Dermis microvascular lymphatic vessel endothelial cell (primary cell): ENCODE measurements around the gene FRK. TPM values are rescaled to one million over a fixed set of nuclear protein-coding genes. Genes with fewer than 3 reads are reported as not detected.
"Not testable (repeated sequence)": the region's sequence is repeated elsewhere in the genome, so short reads cannot be mapped to it uniquely, and the experiment has no call there.

Experiments used
- DNase-seq, 2 donors: peaks; one replicate each; pipeline versions ENCODE4 v3.0.0 to v3.0.0-alpha.2; 2010; ENCODE audit warnings: low read depth in 2 of 2
- total RNA-seq: library from RNA; depleted of rRNA; stranded (reverse); fragments of >200 nt; gene quantifications from 2 replicates; pipeline ENCODE4 v1.2.1, GENCODE V29; 2014

FRK gene
- total RNA-seq, 1 donor from 2014 or later, result under 0.01 TPM

DNA sequence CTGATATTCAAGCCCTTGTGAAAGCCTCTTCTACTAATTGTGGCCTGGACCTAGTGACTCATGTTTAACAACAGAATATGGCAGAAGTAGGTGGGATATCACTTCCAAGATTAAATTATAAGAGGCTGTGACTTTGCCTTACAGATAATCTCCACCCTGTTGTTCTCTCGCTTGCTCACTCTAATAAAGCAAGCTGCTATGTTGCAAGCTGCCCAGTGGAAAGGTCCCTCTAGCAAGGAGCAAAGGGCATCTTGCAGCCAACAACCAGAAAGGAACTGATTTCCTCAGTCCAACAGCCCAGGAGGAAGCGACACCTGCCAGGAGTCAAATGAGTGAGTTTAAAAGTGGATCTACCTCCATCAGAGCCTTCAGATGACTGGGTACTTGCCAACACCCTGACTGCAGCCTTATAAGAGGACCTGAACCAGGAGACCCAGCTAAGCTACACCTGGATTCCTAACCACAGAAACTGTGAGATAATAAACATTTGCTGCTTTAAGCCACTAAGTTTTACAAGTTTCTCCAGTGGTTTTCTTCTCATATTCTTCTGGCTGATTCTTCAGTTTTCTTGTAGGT is 112.6 kb downstream of the FRK start:
- no peak for DNase-seq

DNA sequence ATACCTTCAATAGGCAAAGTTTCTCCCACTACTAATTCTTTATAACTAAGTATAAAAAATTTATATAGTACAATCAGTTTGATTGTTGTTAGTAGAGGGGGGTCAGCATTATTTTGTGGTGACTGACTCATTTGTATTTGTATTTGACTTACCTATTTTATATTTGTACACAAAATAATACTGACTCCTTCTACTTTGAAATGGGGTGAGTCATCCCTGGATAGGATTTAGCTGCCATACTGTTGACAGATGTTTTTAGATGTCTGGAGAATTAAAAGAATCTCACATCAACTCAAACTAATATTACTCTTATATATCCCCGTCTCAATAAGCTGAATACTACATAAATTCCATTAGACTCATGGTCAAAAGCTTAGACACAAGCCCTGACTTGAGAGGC is 114.9 kb downstream of the FRK start:
- no peak for DNase-seq

DNA sequence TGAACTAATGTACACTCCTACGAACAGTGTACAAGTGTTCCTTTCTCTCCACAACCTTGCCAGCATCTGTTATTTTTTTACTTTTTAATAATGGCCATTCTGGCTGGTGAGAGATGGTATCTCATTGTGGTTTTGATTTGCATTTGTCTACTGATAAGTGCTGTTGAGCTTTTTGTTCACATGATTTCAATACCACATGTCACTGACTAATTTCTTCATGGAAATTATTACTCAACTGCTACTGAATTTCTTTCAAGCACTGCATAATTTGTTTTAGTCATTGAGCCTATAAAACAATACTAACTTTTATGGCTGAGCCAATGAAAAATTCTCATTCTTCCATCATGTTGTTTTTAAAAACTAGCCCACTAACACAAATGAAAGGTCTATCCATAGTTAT is 115.4 kb downstream of the FRK start:
- DNase-seq, result no peak

DNA sequence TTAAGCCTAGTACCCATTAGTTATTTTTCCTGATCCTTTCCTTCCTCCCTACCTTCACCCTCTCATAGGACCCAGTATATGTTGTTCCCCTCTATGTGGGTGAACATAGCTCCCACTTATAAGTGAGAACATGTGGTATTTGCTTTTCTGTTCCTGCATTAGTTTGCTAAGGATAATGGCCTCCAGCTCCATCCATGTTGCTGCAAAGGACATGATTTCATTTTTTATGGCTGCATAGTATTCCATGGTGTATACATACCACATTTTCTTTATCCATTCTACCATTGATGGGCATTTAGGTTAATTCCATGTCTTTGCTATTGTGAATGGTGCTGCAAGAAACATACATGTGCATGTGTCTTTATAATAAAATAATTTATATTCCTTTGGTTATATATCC is 115.9 kb downstream of the FRK start:
- DNase-seq, result not testable (repeated sequence)

DNA sequence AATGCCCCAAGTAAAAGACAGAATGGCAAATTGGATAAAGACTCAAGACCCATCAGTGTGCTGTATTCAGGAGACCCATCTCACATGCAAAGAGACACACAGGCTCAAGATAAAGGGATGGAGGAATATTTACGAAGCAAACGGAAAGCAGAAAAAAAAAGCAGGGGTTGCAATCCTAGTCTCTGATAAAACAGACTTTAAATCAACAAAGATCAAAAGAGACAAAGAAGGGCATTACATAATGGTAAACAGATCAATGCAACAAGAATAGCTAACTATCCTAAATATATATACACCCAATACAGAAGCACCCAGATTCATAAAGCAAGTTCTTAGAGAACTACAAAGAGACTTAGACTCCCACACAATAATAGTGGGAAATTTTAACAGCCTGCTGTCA is 123.2 kb downstream of the FRK start:
- not testable (repeated sequence) for DNase-seq

DNA sequence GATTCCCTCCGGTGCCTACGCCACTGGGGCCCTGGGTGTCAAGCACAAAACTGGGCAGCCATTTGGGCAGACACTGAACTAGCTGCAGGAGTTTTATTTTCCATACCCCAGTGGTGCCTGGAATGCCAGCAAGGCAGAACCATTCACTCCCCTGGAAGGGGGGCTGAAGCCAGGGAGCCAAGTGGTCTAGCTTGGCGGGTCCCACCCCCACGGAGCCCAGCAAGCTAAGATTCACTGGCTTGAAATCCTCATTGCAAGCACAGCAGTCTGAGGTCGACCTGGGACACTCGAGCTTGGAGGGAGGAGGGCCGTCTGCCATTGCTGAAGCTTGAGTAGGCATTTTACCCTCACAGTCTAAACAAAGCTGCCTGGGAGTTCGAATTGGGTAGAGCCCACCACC is 125.3 kb downstream of the FRK start:
- no peak for DNase-seq

DNA sequence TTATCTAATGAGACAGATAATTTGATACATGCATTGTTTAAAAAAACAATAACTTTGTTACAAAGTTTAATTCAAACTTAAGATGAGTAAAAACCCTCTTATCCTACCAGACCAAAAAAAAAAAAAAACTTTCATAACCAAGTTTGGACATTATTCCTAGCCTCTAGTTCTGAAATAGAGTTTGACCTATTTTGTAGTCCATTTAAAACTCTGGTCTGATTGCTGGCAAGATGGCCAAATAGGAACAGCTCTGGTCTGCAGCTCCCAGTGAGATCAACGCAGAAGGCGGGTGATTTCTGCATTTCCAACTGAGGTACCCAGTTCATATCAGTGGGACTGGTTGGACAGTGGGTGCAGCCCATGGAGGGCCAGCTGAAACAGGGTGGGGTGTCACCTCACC is 125.9 kb downstream of the FRK start:
- DNase-seq, result no peak

DNA sequence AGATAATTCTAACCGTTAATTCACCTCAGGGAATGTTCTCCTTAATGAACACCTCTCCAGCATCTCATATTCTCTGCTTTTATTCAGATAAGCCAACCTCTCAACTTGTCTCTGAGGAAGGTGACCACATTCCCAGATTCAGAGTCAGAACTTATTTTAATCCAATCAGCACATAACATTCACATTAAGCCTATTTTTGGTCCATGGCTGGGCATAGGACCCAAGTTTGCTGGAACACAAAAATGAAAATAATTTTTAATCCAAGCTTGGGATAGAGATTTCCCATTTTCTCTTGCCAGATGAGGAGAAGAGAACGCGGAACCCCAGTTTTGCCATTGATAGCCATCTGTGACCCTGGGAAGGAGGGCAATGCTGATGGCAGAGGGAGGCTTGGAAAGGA is 126.5 kb downstream of the FRK start:
- DNase-seq, result no peak

DNA sequence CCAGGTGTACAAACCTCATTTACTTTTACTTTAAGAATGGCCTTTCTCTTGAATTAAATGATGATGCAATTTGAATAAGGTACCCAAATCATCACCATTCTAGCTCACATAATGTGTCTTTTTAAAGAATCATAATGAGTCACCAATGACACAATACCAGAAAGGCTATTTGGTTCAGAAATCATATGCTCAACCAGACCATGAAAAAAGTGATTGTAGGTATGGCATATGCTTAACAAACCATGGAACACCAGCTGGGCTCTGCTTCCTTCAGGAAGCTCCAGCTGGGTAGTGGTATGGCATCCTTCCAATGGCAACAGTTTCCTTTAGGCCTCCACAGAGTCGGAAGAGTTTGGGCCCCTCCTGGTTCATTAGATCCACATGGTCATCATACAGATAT is 128.2 kb downstream of the FRK start:
- no peak for DNase-seq

DNA sequence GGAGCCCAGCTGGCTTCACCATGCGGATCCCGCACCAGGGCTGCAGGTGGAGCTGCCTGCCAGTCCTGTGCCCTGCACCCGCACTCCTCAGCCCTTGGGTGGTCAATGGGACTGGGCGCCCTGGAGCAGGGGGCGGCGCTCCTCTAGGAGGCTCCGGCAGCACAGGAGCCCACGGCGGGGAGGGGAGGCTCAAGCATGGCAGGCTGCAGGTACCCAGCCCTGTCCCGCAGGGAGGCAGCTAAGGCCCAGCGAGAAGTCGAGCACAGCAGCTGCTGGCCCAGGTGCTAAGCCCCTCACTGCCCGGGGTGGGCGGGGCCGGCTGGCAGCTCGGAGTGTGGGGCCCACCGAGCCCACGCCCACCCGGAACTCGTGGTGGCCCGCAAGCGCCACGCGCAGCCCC is 132.7 kb downstream of the FRK start:
- DNase-seq, result not testable (repeated sequence)

DNA sequence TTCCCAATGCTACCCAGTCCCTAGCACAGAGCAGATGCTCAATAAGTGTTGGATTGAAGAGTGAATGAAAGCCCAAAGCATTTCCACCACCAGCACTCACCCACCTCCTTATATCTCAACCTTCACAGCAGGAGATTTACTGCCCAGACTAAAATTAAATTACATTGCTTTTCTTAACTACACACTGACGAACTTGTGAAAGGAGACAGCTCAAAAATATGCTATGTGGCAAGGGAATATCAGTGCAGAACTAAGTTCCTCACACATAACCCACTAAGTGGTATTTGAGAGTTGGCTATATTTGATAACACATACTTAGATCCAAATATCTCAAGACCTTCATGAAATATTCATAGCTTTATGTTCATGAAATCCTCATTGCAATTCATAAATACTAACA is 137.7 kb downstream of the FRK start:
- no peak for DNase-seq

DNA sequence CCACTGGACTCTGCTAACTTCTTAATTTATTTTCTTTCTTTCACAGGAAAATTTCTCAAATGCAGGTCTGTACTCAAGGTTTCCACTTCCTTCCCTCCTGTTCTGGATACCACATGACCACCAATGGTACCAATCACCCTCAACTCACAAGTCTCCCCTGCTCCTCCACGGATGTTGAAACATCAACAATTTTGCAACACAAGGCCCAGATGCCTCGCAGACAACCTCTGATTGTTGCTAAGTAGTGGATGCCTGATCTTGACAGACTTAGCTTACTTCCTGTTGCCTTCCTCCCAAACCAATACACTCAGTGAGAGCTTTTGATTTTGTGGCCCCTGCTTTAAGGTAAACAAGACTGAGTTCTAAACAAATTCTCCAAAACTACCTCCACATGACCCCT is 146.6 kb downstream of the FRK start:
- no peak for DNase-seq

DNA sequence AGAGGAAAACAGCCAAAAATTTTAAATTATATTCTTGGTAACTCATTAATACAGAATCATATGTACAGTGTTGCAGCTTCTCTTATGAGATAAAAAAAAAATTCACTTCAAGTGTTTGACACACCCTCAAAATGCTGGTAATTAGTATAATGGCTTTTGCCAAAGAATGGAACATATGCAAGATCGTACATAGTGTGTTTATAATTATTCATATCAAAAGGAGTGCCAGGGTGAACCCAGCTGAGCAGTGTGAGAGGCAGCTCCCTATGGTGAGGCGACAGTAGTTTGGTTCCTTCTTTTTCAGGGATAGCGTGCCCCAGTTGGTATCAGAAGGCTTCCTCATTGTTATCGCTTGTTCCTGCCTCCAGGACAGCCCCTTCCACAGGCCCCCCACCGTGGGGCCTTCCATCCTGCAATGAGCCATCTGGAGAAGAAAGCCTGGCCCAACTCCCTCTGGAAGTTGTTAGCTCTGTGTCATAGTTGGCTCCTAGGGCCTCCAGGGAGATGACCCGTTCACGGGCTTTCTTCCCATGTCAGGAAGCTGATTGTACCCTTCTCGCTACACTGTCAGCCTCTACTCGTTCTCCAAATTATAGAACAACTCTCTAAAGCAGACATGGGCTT is 150.7 kb downstream of the FRK start:
- DNase-seq, result no peak

DNA sequence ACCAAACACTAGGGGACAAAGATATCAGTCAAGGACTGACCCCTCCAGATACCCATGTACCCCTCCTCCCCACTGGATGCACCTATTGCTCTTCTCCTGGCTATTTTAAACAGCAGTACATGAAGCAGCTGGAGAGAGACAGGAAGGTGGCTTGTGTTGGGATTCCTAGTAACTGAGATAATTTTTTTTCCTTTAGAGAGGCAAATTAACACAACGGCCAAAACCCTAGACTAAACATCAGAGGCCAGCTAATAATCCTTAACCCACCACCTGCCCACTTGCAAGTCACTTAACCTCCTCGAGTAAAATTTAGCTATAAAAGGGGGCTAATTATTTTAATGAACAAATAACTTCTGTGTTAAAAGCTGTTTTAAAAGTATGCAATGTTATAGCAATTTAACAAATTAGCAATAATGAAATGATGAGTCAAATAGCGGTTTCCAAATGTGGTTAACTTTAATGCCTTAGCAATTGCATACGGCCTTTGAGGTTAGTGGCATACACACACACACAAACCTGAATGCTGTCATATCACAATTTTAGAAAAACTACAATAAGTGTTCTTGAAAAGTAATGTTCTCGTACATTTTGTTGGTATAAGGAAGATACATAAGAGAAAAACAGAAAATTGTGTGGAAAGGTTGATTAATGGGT is 151.7 kb downstream of the FRK start:
- no peak for DNase-seq

DNA sequence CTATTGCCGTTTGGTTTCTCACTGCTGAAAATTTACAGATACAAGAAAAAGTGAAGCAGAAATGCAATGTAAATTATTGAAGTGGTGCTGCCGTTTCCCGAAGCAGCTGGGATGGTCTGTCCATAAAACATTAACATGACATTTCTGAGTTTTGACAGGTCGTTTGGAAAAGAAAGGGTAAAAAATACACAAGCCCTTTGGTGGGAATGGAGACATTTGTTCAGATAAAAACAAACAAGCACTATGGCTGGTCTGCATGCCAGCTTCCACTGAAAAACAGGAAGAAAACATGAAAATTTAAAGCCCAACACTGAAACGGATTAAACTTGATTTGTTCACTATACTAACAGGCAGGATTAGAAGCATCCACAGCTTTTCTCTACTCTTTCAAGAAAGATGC is 155.2 kb downstream of the FRK start:
- DNase-seq, result no peak

DNA sequence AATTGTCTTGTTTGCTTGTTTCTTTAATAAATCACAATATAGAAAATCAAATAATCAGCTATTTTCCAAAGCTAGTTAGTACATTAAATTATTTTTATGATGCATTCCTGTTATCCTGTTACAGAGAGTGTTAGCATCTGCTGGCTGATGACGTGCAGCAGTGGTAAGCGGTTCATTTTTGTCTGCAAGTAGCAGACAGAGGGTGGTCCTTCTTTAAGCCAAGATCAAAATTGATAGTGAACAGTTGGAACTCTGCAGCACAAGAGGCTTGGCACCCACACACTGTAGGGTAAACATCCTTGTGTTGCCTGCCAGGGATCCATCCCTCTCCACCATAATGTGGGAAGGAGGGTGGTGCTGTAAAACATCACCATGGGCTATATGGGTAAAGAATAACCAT is 158.3 kb downstream of the FRK start:
- DNase-seq, result no peak

DNA sequence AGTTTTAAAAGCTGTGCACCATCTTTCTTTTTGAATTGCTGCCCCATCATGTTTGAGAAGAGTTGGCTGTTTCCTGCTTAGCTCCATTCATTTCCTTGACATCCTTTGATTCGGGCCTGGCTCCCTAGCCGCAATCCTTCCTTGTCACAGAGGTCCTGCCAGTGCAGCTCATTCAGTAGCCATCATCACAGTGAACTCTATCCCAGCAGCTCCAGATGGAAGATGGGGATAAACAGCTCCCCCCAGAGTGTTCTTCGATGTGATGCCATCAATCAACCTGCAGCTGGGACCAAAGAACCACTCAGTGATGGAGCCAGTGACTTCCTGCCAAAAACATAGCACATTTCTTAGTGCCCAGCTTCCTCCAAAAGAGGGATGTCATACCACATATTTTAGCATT is 158.8 kb downstream of the FRK start:
- no peak for DNase-seq

DNA sequence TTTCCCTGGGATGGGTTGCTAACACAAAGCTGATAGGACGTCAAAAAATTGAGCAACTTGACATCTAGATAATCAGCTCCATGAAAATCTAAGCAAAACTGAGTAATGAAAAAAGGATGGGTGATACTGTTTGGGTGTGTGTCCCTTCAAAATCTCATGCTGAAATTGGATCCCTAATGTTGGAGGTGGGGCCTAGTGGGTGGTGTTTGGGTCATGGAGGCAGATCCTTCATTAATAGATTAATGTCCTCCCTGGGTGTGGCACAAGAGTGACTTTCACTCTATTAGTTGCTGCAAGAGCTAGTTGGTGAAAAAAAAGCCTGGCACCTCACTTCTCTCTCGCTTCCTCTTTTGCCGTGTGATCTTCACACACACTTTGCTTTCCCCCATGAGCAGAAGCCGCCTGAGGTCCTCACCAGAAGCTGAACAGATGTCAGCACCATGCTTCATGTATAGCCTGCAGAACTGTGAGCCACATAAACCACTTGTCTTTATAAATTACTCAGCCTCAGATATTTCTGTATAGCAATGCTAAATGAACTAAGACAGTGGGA is 160.9 kb downstream of the FRK start:
- no peak for DNase-seq

DNA sequence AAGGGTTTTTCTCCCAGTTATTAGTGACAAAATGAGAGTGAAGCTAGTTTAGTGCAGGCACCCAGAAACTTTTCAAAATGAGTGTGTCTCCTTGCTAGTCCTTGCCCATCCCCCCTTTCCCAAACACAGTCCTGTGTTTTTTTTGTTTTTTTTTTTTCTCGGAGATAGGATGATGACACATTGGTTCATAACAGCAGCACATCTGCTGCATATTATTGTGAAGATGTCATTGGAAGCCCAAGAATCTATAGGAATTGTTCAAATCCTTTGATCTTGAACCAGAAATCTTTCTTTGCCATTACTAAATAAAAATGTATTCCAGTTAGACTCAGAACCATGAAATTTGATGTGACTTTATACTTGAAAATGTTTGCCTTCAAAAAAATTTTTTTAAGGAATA is 162.4 kb downstream of the FRK start:
- no peak for DNase-seq

DNA sequence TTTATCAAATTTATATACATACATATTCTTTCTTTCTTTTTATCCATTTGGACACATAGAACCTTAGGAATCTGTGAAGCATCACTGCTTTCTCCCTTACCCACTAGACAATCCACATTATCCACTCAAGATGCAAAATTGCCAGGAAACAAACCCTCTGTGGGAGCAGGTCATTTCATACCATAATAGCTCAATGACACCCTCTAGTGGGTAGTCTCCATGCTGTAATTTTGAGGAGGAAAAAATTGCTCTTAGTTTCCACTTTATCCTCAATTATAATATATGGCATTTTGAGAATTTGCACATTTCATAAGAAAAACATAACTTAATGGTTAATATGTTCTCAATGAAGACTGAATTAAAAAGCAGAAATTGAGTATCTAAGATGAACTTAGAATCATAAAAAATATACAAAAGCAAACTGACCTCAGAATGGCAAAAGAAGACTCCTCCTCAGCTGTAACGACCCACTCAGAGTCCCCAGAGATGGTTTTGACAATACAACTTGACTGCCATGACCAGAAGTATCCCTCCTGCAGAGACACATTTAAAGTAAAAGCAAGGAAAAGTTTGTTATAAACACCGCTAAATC is 164.1 kb downstream of the FRK start:
- DNase-seq, result peak in 1 of 2 donors; percentile 18

DNA sequence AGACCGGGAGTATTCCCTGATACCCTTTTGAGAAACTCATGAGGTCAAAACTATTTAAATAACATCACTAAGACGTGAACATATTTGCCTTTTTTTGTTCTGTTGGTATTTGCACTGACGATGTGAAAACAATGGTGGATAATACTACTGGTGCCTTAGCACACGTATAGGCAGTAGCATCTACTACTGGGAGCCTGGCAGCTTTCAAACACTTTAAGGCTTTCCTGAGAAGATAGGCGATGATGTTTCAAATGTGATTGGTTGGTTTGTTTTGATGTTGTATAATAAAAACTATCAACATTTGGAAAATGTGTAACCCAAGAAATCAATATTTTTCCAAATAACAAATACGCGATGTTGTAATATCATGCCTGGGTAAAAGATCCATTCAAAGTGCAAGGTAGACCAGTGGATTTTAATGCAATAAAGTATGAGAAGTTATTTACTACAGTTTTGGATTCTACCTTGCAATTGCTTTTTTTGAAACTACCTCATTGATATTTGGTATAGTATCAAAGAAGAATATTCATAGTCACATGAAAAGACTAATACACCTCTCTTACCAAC is 166.2 kb downstream of the FRK start:
- no peak for DNase-seq

DNA sequence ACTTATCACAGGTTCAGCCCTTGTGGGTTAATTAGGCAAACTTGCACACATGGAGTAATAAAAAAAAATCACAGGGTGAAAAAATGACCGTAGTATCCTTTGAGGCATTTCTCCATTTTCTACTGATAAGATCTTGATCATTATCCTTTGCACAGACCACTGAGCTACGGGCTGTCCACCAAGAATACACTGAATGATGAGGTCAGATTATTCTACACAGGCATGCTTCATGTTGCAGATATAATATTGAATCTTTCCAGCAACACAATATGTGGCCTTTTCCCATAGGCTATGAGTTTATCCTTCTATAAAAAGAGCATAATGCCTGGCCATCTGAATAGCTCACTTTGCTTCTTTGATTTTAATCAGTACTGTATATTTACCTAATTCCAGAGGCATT is 168.9 kb downstream of the FRK start:
- DNase-seq, result no peak
